Type B pancreatic cell (in vitro differentiated cells): ENCODE data around the gene MID1. TPM values are rescaled to one million over a fixed set of nuclear protein-coding genes. Genes with fewer than 3 reads are reported as not detected.

Source experiments
- DNase-seq: peaks from one replicate; pipeline ENCODE4 v3.0.0; 2021; ENCODE audit warnings: mixed read lengths; ENCODE audit not compliant: unreplicated experiment; ENCODE audit errors: extremely low spot score
- H3K27ac Mint-ChIP-seq: 2 replicates; pipeline ENCODE4 v1.8.0; 2021; ENCODE audit warnings: mild to moderate bottlenecking, mixed read lengths
- H3K27me3 Mint-ChIP-seq: 2 replicates; pipeline ENCODE4 v1.8.0; 2021; ENCODE audit warnings: mixed read lengths
- H3K36me3 Mint-ChIP-seq: 2 replicates; pipeline ENCODE4 v1.8.0; 2021; ENCODE audit warnings: mixed read lengths
- H3K4me1 Mint-ChIP-seq: one replicate; pipeline ENCODE4 v1.8.0; 2021; ENCODE audit warnings: mixed read lengths; ENCODE audit not compliant: unreplicated experiment
- H3K4me3 Mint-ChIP-seq: 2 replicates; pipeline ENCODE4 v1.8.0; 2021; ENCODE audit warnings: mild to moderate bottlenecking, mixed read lengths
- H3K9me3 Mint-ChIP-seq: 2 replicates; pipeline ENCODE4 v1.8.0; 2021; ENCODE audit warnings: mixed read lengths
- CTCF ChIP-seq: fragments of 200-600 bp; sonication (generic); conservative IDR thresholded peaks from 2 replicates; pipeline ENCODE4 v1.5.0; 2021; ENCODE audit warnings: antibody characterized with exemption, mild to moderate bottlenecking
- total RNA-seq: library from RNA; stranded (reverse); gene quantifications from 2 replicates; pipeline ENCODE4 v1.2.1, GENCODE V29; 2021; ENCODE audit warnings: low replicate concordance

Gene MID1
- total RNA-seq, 1 donor from 2014 or later: 52.7 TPM

GRCh38 chrX:10414156-10414824, 206.1 kb downstream of the MID1 start:
- Mint-ChIP-seq H3K27me3 (no peaks in the 10 kb centered on the region), H3K9me3 (peaks cover 3% of the 10 kb centered on the region), H3K4me3 (no peak overlapping the region), H3K4me1 (no peaks in the 10 kb centered on the region), H3K27ac (no peak overlapping the region), H3K36me3 (no peaks in the 10 kb centered on the region)
- TF ChIP-seq CTCF: no peak
- DNase-seq: no peak

- H3K27me3 Mint-ChIP-seq: no peaks in the 10 kb centered on the region
- TF ChIP-seq CTCF: no peak
- DNase-seq: no peak
- H3K4me3 Mint-ChIP-seq: no peak overlapping the region
- H3K9me3 Mint-ChIP-seq: peaks cover 3% of the 10 kb centered on the region
- H3K27ac Mint-ChIP-seq: no peak overlapping the region
- no peaks in the 10 kb centered on the region for H3K36me3 Mint-ChIP-seq
- no peaks in the 10 kb centered on the region for H3K4me1 Mint-ChIP-seq
These were observed 215.9 kb downstream of the MID1 start for GRCh38 chrX:10404436-10404835.

- Mint-ChIP-seq H3K27me3 (no peaks in the 10 kb centered on the region), H3K4me3 (no peak overlapping the region), H3K27ac (no peak overlapping the region), H3K9me3 (no peaks in the 10 kb centered on the region), H3K36me3 (no peaks in the 10 kb centered on the region), H3K4me1 (no peaks in the 10 kb centered on the region)
- TF ChIP-seq CTCF: peak; percentile 37
- no peak for DNase-seq
These were observed 219.1 kb downstream of the MID1 start for GRCh38 chrX:10401239-10401638.

- Mint-ChIP-seq H3K4me1 (no peaks in the 10 kb centered on the region), H3K36me3 (no peaks in the 10 kb centered on the region), H3K4me3 (no peak overlapping the region), H3K27me3 (no peaks in the 10 kb centered on the region), H3K27ac (no peak overlapping the region), H3K9me3 (no peaks in the 10 kb centered on the region)
- DNase-seq: no peak
- TF ChIP-seq CTCF: no peak
These were observed 221.2 kb downstream of the MID1 start for GRCh38 chrX:10399043-10399741.

- Mint-ChIP-seq H3K4me3 (no peak overlapping the region), H3K36me3 (no peaks in the 10 kb centered on the region), H3K9me3 (no peaks in the 10 kb centered on the region), H3K4me1 (no peaks in the 10 kb centered on the region), H3K27me3 (no peaks in the 10 kb centered on the region), H3K27ac (no peak overlapping the region)
- no peak for DNase-seq
- no peak for TF ChIP-seq CTCF
These were observed 222.2 kb downstream of the MID1 start for GRCh38 chrX:10398215-10398614.
